B cell (primary cell): ENCODE measurements around the gene ZSWIM4. TPM values are rescaled to one million over a fixed set of nuclear protein-coding genes. Genes with fewer than 3 reads are reported as not detected.
A peak's percentile ranks its signal among the peaks of the same experiment; 100 is the strongest.

Source experiments
- ATAC-seq: fragments of 200-7000 bp; cut with Tn5 transposase; one replicate; pipeline ENCODE4 v1.10.0; 2021; ENCODE audit warnings: low read depth, mild to moderate bottlenecking, moderate number of reproducible peaks, moderate library complexity
- CTCF ChIA-PET: fragments of 350-600 bp; sonication (Branson Sonifier 250); formaldehyde crosslinking; loops from one replicate; lab custom pipeline; 2021; ENCODE audit warnings: antibody characterized with exemption, inconsistent platforms; lab: Charles Lee
- POLR2A ChIA-PET: fragments of 350-600 bp; sonication (Branson Sonifier 250); formaldehyde crosslinking; loops from one replicate; lab custom pipeline; 2021; ENCODE audit warnings: antibody characterized with exemption; lab: Charles Lee
- DNase-seq: peaks from one replicate; pipeline ENCODE4 v3.0.0; 2013
- H2AFZ ChIP-seq: 2 replicates; pipeline ENCODE4 v1.6.1; 2012; ENCODE audit warnings: mild to moderate bottlenecking, low read depth, low read length; ENCODE audit not compliant: insufficient read depth, poor library complexity, severe bottlenecking
- H3K27ac ChIP-seq, 2 donors: 1 replicate in 1 of 2; 2 replicates in 1 of 2; pipeline ENCODE4 v1.5.1; 2012 to 2013; ENCODE audit warnings: low read length in 2 of 2, mild to moderate bottlenecking in 2 of 2, moderate library complexity in 1 of 2
- H3K27me3 ChIP-seq, 4 experiments: fragments of 200-600 bp in 1 of 4; sonication (generic) in 1 of 4; replicated peaks in 1 of 4; 1 replicate in 2 of 4; 2 replicates in 2 of 4; pipeline versions ENCODE4 v1.6.1 to v1.7.0; 2013 to 2016; ENCODE audit warnings: low read length in 3 of 4, mild to moderate bottlenecking in 2 of 4, mixed read lengths in 1 of 4, moderate library complexity in 1 of 4; ENCODE audit not compliant: insufficient read depth in 4 of 4, control insufficient read depth in 3 of 4; ENCODE audit errors: control extremely low read depth in 1 of 4
- H3K36me3 ChIP-seq, 2 experiments: replicated peaks in 1 of 2; 1 replicate in 1 of 2; 2 replicates in 1 of 2; pipeline versions ENCODE4 v1.6.1 to v1.7.1; 2013; ENCODE audit warnings: low read length in 1 of 2; ENCODE audit not compliant: insufficient read depth in 2 of 2, control insufficient read depth in 1 of 2; ENCODE audit errors: control extremely low read depth in 1 of 2, extremely low read depth in 1 of 2
- H3K4me1 ChIP-seq, 2 donors: fragments of 200-600 bp in 1 of 2; sonication (generic) in 1 of 2; 1 replicate in 1 of 2; 2 replicates in 1 of 2; pipeline versions ENCODE4 v1.5.1 to v1.6.1; 2013 to 2017; ENCODE audit warnings: low read length in 2 of 2; ENCODE audit not compliant: control insufficient read depth in 2 of 2, insufficient read depth in 2 of 2
- H3K4me2 ChIP-seq: replicated peaks from 2 replicates; pipeline ENCODE3; 2012; ENCODE audit warnings: mild to moderate bottlenecking, low read depth, low read length; ENCODE audit not compliant: poor library complexity, severe bottlenecking
- H3K4me3 ChIP-seq, 5 experiments: fragments of 200-600 bp in 1 of 5; sonication (generic) in 1 of 5; 1 replicate in 3 of 5; 2 replicates in 2 of 5; pipeline versions ENCODE4 v1.5.1 to v1.7.0; 2011 to 2016; ENCODE audit warnings: low read length in 4 of 5, mild to moderate bottlenecking in 4 of 5, low read depth in 2 of 5, control low read depth in 1 of 5, moderate library complexity in 1 of 5; ENCODE audit not compliant: insufficient read depth in 1 of 5; ENCODE audit errors: control extremely low read depth in 1 of 5, extremely low read depth in 1 of 5
- H3K79me2 ChIP-seq: fragments of 200-600 bp; sonication (generic); one replicate; pipeline ENCODE4 v1.6.0; 2016; ENCODE audit warnings: low read length; ENCODE audit not compliant: control insufficient read depth, insufficient read depth
- H3K9ac ChIP-seq: fragments of 200-600 bp; sonication (generic); 2 replicates; pipeline ENCODE4 v1.6.1; 2017; ENCODE audit warnings: mild to moderate bottlenecking, low read length, moderate library complexity
- H3K9me3 ChIP-seq, 3 donors: one replicate each; pipeline versions ENCODE4 v1.6.1 to v1.7.1; 2013; ENCODE audit warnings: low read length in 2 of 3; ENCODE audit not compliant: control insufficient read depth in 2 of 3, insufficient read depth in 1 of 3; ENCODE audit errors: control extremely low read depth in 1 of 3
- H4K20me1 ChIP-seq: 2 replicates; pipeline ENCODE4 v1.6.0; 2012; ENCODE audit warnings: mild to moderate bottlenecking, low read length; ENCODE audit not compliant: insufficient read depth, control insufficient read depth, poor library complexity, severe bottlenecking
- H3K27ac Mint-ChIP-seq: one replicate; pipeline ENCODE4 v1.8.0; 2021; ENCODE audit warnings: mixed read lengths
- H3K27me3 Mint-ChIP-seq: one replicate; pipeline ENCODE4 v1.8.0; 2021; ENCODE audit warnings: mixed read lengths
- H3K4me1 Mint-ChIP-seq: one replicate; pipeline ENCODE4 v1.8.0; 2021; ENCODE audit warnings: mixed read lengths
- H3K4me3 Mint-ChIP-seq: one replicate; pipeline ENCODE4 v1.8.0; 2021; ENCODE audit warnings: mixed read lengths
- H3K9me3 Mint-ChIP-seq: one replicate; pipeline ENCODE4 v1.8.0; 2022; ENCODE audit warnings: mixed read lengths; ENCODE audit not compliant: insufficient read depth
- EZH2 ChIP-seq: IDR thresholded peaks from 2 replicates; pipeline ENCODE4 v1.6.1; 2012; ENCODE audit warnings: borderline replicate concordance, low read depth, mild to moderate bottlenecking, moderate library complexity, low read length; ENCODE audit not compliant: insufficient read depth, poor library complexity, severe bottlenecking
- WGBS: methylation state at CpG from one replicate; pipeline ENCODE4 v1.1.5; 2013; ENCODE audit warnings: missing lambda C conversion rate; ENCODE audit not compliant: insufficient coverage; 5-methylcytosine and 5-hydroxymethylcytosine counted together
- intact Hi-C: fragments of 100-400 bp; cut with micrococcal nuclease; formaldehyde crosslinking; loops from one replicate; pipeline ENCODE4 v1.10.0; 2022
- polyA plus RNA-seq: library from polyadenylated mRNA; depleted of rRNA; stranded (reverse); fragments of >200 nt; gene quantifications from 2 replicates; pipeline ENCODE4 v1.2.3, GENCODE V29; 2012
- total RNA-seq, 2 donors: library from RNA; stranded (reverse); fragments of 120-200 nt in 1 of 2; gene quantifications; 1 replicate in 1 of 2; 2 replicates in 1 of 2; pipeline versions ENCODE4 v1.2.3 to v1.2.4, GENCODE V29; 2013 to 2022
- TF ChIP-seq, protein P1 (sequence below): fragments of 200-600 bp; IDR thresholded peaks from one replicate; pipeline ENCODE4 v1.8.0; 2022; ENCODE audit warnings: antibody characterized with exemption, mild to moderate bottlenecking

ZSWIM4 gene
- total and polyA plus RNA-seq, 2 donors (not counting 1 experiment from before 2014, with no cell fraction given) = 2.6 to 10.6 TPM

DNA sequence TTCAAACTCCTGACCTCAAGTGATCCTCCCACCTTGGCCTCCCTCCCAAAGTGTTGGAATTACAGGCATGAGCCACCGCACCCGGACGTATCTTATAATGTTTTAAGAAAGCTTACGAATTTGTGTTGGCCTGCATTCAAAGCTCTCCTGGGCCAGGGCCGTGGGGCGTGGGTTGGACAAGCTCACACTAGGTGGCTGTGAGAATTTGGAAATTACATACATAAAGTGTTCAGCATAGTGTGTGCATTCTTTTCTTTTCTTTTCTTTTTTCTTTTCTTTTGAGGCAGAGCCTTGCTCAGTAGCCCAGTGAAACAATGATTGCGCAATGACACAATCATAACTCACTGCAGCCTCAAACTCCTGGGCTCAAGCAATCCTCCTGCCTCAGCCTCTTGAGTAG lies 2.6 kb downstream of the ZSWIM4 start:
- Histone ChIP-seq H3K79me2 (peaks cover 15% of the 10 kb centered on the region), H3K9me3 (peaks cover 0 to 4% (median 0%) of the 10 kb centered on the region in 3 donors), H3K4me2 (no peak overlapping the region), H3K4me1 (peaks cover 18 to 23% of the 10 kb centered on the region in 2 donors), H3K27ac (no peak overlapping the region), H3K27me3 (no peaks in the 10 kb centered on the region), H3K4me3 (no peak overlapping the region), H3K9ac (no peak overlapping the region), H2AFZ (no peak overlapping the region), H3K36me3 (peaks cover 0 to 1% of the 10 kb centered on the region in 2 experiments), H4K20me1 (no peaks in the 10 kb centered on the region)
- Mint-ChIP-seq H3K27ac (no peak overlapping the region), H3K4me3 (no peak overlapping the region), H3K27me3 (no peaks in the 10 kb centered on the region), H3K4me1 (peaks cover 30% of the 10 kb centered on the region), H3K9me3 (no peaks in the 10 kb centered on the region)
- ATAC-seq (no peak), DNase-seq (no peak)
- no peak for TF ChIP-seq EZH2
- TF ChIP-seq, protein P1, sequence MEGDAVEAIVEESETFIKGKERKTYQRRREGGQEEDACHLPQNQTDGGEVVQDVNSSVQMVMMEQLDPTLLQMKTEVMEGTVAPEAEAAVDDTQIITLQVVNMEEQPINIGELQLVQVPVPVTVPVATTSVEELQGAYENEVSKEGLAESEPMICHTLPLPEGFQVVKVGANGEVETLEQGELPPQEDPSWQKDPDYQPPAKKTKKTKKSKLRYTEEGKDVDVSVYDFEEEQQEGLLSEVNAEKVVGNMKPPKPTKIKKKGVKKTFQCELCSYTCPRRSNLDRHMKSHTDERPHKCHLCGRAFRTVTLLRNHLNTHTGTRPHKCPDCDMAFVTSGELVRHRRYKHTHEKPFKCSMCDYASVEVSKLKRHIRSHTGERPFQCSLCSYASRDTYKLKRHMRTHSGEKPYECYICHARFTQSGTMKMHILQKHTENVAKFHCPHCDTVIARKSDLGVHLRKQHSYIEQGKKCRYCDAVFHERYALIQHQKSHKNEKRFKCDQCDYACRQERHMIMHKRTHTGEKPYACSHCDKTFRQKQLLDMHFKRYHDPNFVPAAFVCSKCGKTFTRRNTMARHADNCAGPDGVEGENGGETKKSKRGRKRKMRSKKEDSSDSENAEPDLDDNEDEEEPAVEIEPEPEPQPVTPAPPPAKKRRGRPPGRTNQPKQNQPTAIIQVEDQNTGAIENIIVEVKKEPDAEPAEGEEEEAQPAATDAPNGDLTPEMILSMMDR = no peak
- ChIA-PET CTCF (interaction anchor here (0.6 to 7.3 kb wide), 7 partner anchors 9 to 1505 kb away, joined by 3 to 52 read pairs (median 4); partner anchors contain the start of gene C19orf53), POLR2A (no interaction called here)
- 95% methylated on average over 6 of the region's 7 CpGs for WGBS
- intact Hi-C loops = no loop called here

DNA sequence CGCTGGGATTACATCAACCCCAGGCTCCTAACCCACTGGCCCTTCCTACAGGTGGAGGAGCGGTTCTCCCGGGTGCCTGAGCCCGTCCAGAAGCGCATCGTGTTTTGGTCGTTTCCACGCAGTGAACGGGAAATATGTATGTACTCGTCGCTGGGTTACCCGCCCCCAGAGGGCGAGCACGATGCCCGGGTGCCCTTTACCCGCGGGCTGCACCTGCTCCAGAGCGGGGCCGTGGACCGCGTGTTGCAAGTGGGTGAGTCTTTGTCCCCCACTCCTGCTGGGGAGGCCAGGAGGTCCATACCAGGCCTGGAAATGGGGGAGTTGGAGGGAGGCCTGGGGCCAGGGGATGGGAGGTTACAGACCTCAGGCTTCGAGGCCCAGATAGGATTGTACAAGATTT lies 4.4 kb downstream of the ZSWIM4 start:
- Histone ChIP-seq H3K36me3 (peaks cover 0 to 4% of the 10 kb centered on the region in 2 experiments), H3K27me3 (no peaks in the 10 kb centered on the region), H3K79me2 (peaks cover 15% of the 10 kb centered on the region), H3K4me3 (no peak overlapping the region), H2AFZ (no peak overlapping the region), H3K9me3 (peaks cover 0 to 2% (median 0%) of the 10 kb centered on the region in 3 donors), H3K4me2 (no peak overlapping the region), H3K27ac (no peak overlapping the region), H3K4me1 (peaks cover 14 to 16% of the 10 kb centered on the region in 2 donors), H4K20me1 (no peaks in the 10 kb centered on the region), H3K9ac (no peak overlapping the region)
- TF ChIP-seq EZH2 = no peak
- TF ChIP-seq, protein P1 = no peak
- Mint-ChIP-seq H3K27me3 (no peaks in the 10 kb centered on the region), H3K9me3 (no peaks in the 10 kb centered on the region), H3K4me3 (no peak overlapping the region), H3K27ac (no peak overlapping the region), H3K4me1 (peaks cover 21% of the 10 kb centered on the region)
- POLR2A ChIA-PET = interaction anchor here (0.6 kb wide), 1 partner anchor 54 kb away, joined by 6 read pairs; no protein-coding TSS in a partner anchor
- WGBS = 99% methylated on average over 21 of the region's 22 CpGs
- CTCF ChIA-PET = interaction anchor here (0.7 to 7.3 kb wide), 3 partner anchors 11 to 64 kb away, joined by 3 to 52 read pairs (median 4); no protein-coding TSS in a partner anchor
- ATAC-seq = no peak
- peak; percentile 11 for DNase-seq
- intact Hi-C loops = no loop called here
